K562 (cell line): ENCODE results near the gene SPTBN5. TPM values are rescaled to one million over a fixed set of nuclear protein-coding genes. Genes with fewer than 3 reads are reported as not detected.

ENCODE experiments used
- KDM5B ChIP-seq: fragments of 200-600 bp; sonication (generic); IDR thresholded peaks from 2 replicates; pipeline ENCODE4 v1.6.1; 2012; ENCODE audit warnings: low read depth, mild to moderate bottlenecking, moderate library complexity, low read length, control low read depth, inconsistent platforms; ENCODE audit not compliant: insufficient replicate concordance
- PHF21A ChIP-seq: fragments of 450-650 bp; IDR thresholded peaks from 2 replicates; pipeline ENCODE4 v1.6.1; 2017; ENCODE audit warnings: low read depth, borderline replicate concordance
- PRDM10 ChIP-seq: fragments of 450-650 bp; IDR thresholded peaks from 2 replicates; pipeline ENCODE4 v1.6.1; 2018; ENCODE audit not compliant: partially characterized antibody
- SETDB1 ChIP-seq: IDR thresholded peaks from one replicate; pipeline ENCODE4 v1.6.1; 2012; ENCODE audit warnings: low read length, control low read depth, inconsistent platforms
- SRSF9 ChIP-seq: fragments of 200-400 bp; formaldehyde crosslinking; IDR thresholded peaks from 2 replicates; pipeline ENCODE4 v1.6.1; 2017; ENCODE audit warnings: low read depth, low read length, borderline replicate concordance
- ZKSCAN8 ChIP-seq: fragments of 200-800 bp; sonication (Bioruptor generic); IDR thresholded peaks from 2 replicates; pipeline ENCODE4 v1.6.1; 2016; ENCODE audit warnings: missing genetic modification characterization, missing compliant biosample characterization
- polyA plus RNA-seq, 8 experiments: library from polyadenylated mRNA; depleted of rRNA in 4 of 8; stranded (reverse) in 5 of 8; unstranded in 3 of 8; fragments of >200 nt; fragmentation: Nextera tagmentation in 2 of 8; fragmentation: Illumina TruSeq in 1 of 8; extraction: Ambion mirVana in 2 of 8; extraction: Trizol in 1 of 8; gene quantifications; 2 replicates each; pipeline versions ENCODE4 v1.2.1 to v1.2.3, GENCODE V29; 2011 to 2014; ENCODE audit warnings: inconsistent platforms in 1 of 8, missing spikeins in 1 of 8
- total RNA-seq, 7 experiments: library from RNA; depleted of rRNA in 6 of 7; stranded (reverse); fragments of >200 nt in 6 of 7; fragmentation: Illumina TruSeq in 2 of 7; extraction: Trizol in 2 of 7; gene quantifications; 2 replicates each; pipeline versions ENCODE4 v1.2.1 to v1.2.3, GENCODE V29; 2011 to 2021; ENCODE audit warnings: low replicate concordance in 1 of 7

SPTBN5 gene
- total and polyA plus RNA-seq, 9 of the 15 experiments (the other 6 are each of a cell fraction or from before 2014, with no cell fraction given), result 0.02 TPM; not detected in 8

- TF ChIP-seq PRDM10 (no peak), KDM5B (no peak), ZKSCAN8 (CRISPR knock-in tag) (no peak), SRSF9 (no peak), PHF21A (no peak), SETDB1 (no peak)
Observed at GRCh38 chr15:41901431-41901830, 7.6 kb upstream of the SPTBN5 start (continued).
